ENCODE results near the gene KCNA2. TPM values are rescaled to one million over a fixed set of nuclear protein-coding genes. Genes with fewer than 3 reads are reported as not detected.
A peak's percentile ranks its signal among the peaks of the same experiment; 100 is the strongest.

Gene KCNA2
- total RNA-seq, 1 donor from 2014 or later, result 9.4 TPM

DNA sequence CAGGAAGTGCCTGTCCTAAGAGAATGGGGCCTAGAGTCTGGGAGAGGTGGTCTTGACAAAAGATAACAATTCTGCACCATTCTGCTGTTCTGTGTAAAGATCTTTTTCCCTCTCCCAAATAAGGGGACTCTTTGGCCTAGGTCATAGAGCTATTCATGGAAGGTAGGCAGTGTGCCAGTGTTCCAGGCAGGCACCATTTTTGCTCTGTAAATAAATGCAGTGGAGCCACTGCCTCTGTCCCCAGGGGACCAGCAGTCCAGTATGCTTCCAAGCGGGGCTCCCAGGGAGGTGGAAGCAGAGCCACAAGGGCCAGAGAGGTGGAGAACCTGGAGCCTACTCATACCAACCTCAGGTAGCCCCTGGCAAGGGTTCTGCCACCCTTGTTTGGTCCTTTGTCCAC, 25.9 kb downstream of the KCNA2 start:
- Histone ChIP-seq H3K4me1 (peaks cover 5 to 22% of the 10 kb centered on the region in 2 donors), H3K27ac (no peak overlapping the region), H3K27me3 (no peaks in the 10 kb centered on the region), H3K9me3 (no peaks in the 10 kb centered on the region), H3K36me3 (no peaks in the 10 kb centered on the region), H3K4me3 (no peak overlapping the region)
- peak in 1 of 2 donors; percentile 65 for DNase-seq (ENCODE audit: low spot score in 2 of 2)
- intact Hi-C loops (cut with DNase I), result no loop called here
- no peak for TF ChIP-seq CTCF (IDR thresholded peaks at IDR 0.05)

GRCh38 chr1:110579460-110579859, 26.7 kb downstream of the KCNA2 start:
- no peak overlapping the region for H3K4me3 ChIP-seq
- H3K27me3 ChIP-seq, result no peaks in the 10 kb centered on the region
- H3K36me3 ChIP-seq, result no peaks in the 10 kb centered on the region
- no peak overlapping the region for H3K27ac ChIP-seq
- H3K4me1 ChIP-seq, result peaks cover 5 to 22% of the 10 kb centered on the region in 2 donors
- H3K9me3 ChIP-seq, result no peaks in the 10 kb centered on the region
- DNase-seq (ENCODE audit: low spot score in 2 of 2), result no peak
- no peak for TF ChIP-seq CTCF (IDR thresholded peaks at IDR 0.05)
- intact Hi-C loops (cut with DNase I), result no loop called here

DNA sequence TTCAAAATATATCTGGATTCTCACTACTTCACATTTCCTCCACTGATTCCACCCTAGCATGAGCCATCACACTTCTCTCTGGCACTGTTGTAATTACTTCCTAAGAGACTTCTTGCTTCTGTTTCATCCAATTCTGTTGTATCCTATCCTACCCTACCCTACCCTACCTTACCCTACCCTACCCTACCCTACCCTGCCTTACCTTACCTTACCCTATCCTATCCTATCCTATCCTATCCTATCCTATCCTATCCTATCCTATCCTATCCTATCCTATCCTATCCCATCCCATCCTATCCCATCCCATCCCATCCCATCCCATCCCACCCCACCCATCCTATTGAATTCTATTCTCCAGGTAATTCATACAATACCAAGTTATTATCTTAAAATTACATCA, 29.7 kb downstream of the KCNA2 start:
- Histone ChIP-seq H3K36me3 (no peaks in the 10 kb centered on the region), H3K4me3 (no peak overlapping the region), H3K9me3 (no peaks in the 10 kb centered on the region), H3K27ac (no peak overlapping the region), H3K4me1 (peaks cover 2 to 14% of the 10 kb centered on the region in 2 donors), H3K27me3 (no peaks in the 10 kb centered on the region)
- no peak for DNase-seq (ENCODE audit: low spot score in 2 of 2)
- intact Hi-C loops (cut with DNase I), result no loop called here
- no peak for TF ChIP-seq CTCF (IDR thresholded peaks at IDR 0.05)

GRCh38 chr1:110573314-110573713, 32.8 kb downstream of the KCNA2 start:
- no peak for TF ChIP-seq CTCF (IDR thresholded peaks at IDR 0.05)
- Histone ChIP-seq H3K9me3 (no peaks in the 10 kb centered on the region), H3K4me1 (no peaks in the 10 kb centered on the region), H3K4me3 (no peak overlapping the region), H3K27ac (no peak overlapping the region), H3K36me3 (no peaks in the 10 kb centered on the region), H3K27me3 (no peaks in the 10 kb centered on the region)
- intact Hi-C loops (cut with DNase I), result no loop called here
- DNase-seq (ENCODE audit: low spot score in 2 of 2), result no peak

- no peak for TF ChIP-seq CTCF (IDR thresholded peaks at IDR 0.05)
- Histone ChIP-seq H3K27me3 (no peaks in the 10 kb centered on the region), H3K4me1 (no peaks in the 10 kb centered on the region), H3K36me3 (no peaks in the 10 kb centered on the region), H3K27ac (no peak overlapping the region), H3K4me3 (no peak overlapping the region), H3K9me3 (no peaks in the 10 kb centered on the region)
- DNase-seq (ENCODE audit: low spot score in 2 of 2), result peak in 1 of 2 donors; percentile 8
- intact Hi-C loops (cut with DNase I), result no loop called here
Observed at GRCh38 chr1:110572751-110573150, 33.4 kb downstream of the KCNA2 start.

DNA sequence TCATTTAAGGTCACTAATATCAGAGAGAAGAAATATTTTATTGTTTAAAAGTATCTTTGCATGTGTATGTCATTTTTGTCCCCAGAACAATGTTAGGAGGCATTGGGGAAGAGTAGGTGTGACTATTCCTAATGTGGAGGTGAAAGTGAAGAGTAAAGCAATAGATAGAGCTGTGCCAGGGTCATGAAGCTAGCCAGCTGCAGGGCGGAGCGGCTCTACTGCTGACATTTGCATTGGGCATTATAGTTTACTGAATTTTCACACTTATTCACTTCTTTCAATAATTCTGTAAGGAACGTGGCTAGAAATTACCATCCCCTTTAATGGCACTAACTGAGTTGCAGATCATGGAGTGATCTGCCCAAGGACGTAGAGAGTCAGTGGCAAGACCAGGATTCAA, 35.3 kb downstream of the KCNA2 start:
- DNase-seq (ENCODE audit: low spot score in 2 of 2), result no peak
- Histone ChIP-seq H3K36me3 (no peaks in the 10 kb centered on the region), H3K4me3 (no peak overlapping the region), H3K4me1 (no peaks in the 10 kb centered on the region), H3K27ac (no peak overlapping the region), H3K27me3 (no peaks in the 10 kb centered on the region), H3K9me3 (no peaks in the 10 kb centered on the region)
- no peak for TF ChIP-seq CTCF (IDR thresholded peaks at IDR 0.05)
- intact Hi-C loops (cut with DNase I), result no loop called here
